Lower lobe of right lung (tissue), 2 donors: ENCODE measurements around the gene LRCH1. TPM values are rescaled to one million over a fixed set of nuclear protein-coding genes. Genes with fewer than 3 reads are reported as not detected.

ENCODE experiments used
- ATAC-seq, 2 donors: fragments of 200-7000 bp; cut with Tn5 transposase; one replicate each; pipeline ENCODE4 v1.9.1; 2020 to 2022; ENCODE audit warnings: mild to moderate bottlenecking in 2 of 2, moderate library complexity in 2 of 2
- DNase-seq: peaks from one replicate; pipeline ENCODE4 v3.0.0-alpha.2; 2020
- H3K27ac ChIP-seq: fragments of 200-600 bp; one replicate; pipeline ENCODE4 v1.8.0; 2022
- H3K27me3 ChIP-seq: fragments of 200-600 bp; one replicate; pipeline ENCODE4 v1.8.0; 2022; ENCODE audit warnings: low read depth
- H3K36me3 ChIP-seq: fragments of 200-600 bp; one replicate; pipeline ENCODE4 v1.8.0; 2022; ENCODE audit warnings: mild to moderate bottlenecking
- H3K4me1 ChIP-seq: fragments of 200-600 bp; one replicate; pipeline ENCODE4 v1.8.0; 2022
- H3K4me3 ChIP-seq: fragments of 200-600 bp; one replicate; pipeline ENCODE4 v1.8.0; 2022; ENCODE audit warnings: mild to moderate bottlenecking
- H3K9me3 ChIP-seq: fragments of 200-600 bp; one replicate; pipeline ENCODE4 v1.8.0; 2022
- CTCF ChIP-seq: fragments of 200-600 bp; IDR thresholded peaks from one replicate; pipeline ENCODE4 v1.8.0; 2022; ENCODE audit warnings: antibody characterized with exemption, mild to moderate bottlenecking
- intact Hi-C: fragments of 100-400 bp; cut with DNase I; formaldehyde crosslinking; loops from one replicate; pipeline ENCODE4 v1.11.0; 2022
- total RNA-seq: library from RNA; stranded (reverse); fragmentation: NEBNext Ultra II Directional; extraction: Animal tissue kit (Norgen Biotek cat#: 25700); gene quantifications from one replicate; pipeline ENCODE4 v1.2.1, GENCODE V29; 2021
- donor health status: DM: no; HTN: yes; CAD: no; lungs with severe emphysema.

The LRCH1 gene
- total RNA-seq, 1 donor from 2014 or later = 25.9 TPM

DNA sequence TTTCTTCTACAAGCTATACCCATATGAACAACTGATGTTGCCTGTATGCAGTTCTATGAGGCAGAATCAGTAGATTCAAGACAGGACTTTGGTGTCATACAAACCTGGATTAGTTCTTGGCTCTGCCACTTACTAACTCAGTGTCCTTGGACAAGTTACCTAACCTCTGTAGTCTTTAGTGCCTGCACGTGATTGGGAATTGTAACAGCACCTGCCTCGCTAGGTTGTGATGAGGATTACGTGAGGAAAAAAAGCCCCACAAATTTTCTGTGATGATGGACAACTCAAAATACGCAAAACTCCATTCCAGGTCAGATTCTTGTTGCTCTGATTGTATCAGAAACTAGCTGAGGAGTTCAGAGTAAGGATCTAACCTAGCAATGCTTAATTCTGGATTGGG is 89.3 kb downstream of the LRCH1 start:
- Histone ChIP-seq H3K36me3 (no peaks in the 10 kb centered on the region), H3K27me3 (no peaks in the 10 kb centered on the region), H3K27ac (no peak overlapping the region), H3K4me1 (peaks cover 53% of the 10 kb centered on the region), H3K4me3 (no peak overlapping the region), H3K9me3 (no peaks in the 10 kb centered on the region)
- ATAC-seq (no peak), DNase-seq (no peak)
- intact Hi-C loops = no loop called here
- TF ChIP-seq CTCF = no peak

GRCh38 chr13:46643165-46643777 is 90.3 kb downstream of the LRCH1 start:
- Histone ChIP-seq H3K4me1 (peaks cover 63% of the 10 kb centered on the region), H3K27ac (no peak overlapping the region), H3K4me3 (no peak overlapping the region), H3K9me3 (no peaks in the 10 kb centered on the region), H3K27me3 (no peaks in the 10 kb centered on the region), H3K36me3 (no peaks in the 10 kb centered on the region)
- intact Hi-C loops = no loop called here
- TF ChIP-seq CTCF = no peak
- DNase-seq (no peak), ATAC-seq (no peak)

- no peaks in the 10 kb centered on the region for H3K36me3 ChIP-seq
- H3K9me3 ChIP-seq = no peaks in the 10 kb centered on the region
- ATAC-seq = no peak
- H3K4me3 ChIP-seq = no peak overlapping the region
- TF ChIP-seq CTCF = no peak
- peaks cover 54% of the 10 kb centered on the region for H3K4me1 ChIP-seq
- H3K27me3 ChIP-seq = no peaks in the 10 kb centered on the region
- intact Hi-C loops = no loop called here
- no peak for DNase-seq
- H3K27ac ChIP-seq = no peak overlapping the region
Observed at GRCh38 chr13:46644816-46645215, 91.8 kb downstream of the LRCH1 start.

DNA sequence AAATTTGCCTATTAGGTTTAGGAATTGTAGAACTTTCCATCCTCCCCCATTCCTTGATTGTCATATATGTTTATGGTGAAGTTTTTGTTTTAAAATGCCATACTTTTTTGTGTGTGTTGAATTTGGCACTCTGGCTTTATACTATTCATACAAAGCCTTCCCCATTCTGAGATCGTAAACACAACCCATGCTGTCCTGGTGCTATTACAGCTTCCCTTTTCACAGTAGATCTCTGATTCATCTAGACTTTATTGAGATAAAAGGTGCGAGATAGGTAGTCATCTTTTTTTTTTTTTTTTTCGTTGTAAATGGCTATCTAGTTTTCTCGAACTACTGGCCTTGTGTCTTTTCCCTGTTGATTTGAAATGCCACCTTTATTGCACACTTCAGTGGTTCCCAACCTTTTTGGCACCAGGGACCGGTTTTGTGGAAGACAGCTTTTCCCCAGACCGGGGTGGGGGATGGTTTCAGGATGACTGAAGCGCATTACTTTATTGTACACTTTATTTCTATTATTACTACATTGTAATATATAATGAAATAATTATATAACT is 94.6 kb downstream of the LRCH1 start:
- intact Hi-C loops = no loop called here
- Histone ChIP-seq H3K36me3 (no peaks in the 10 kb centered on the region), H3K4me1 (peaks cover 30% of the 10 kb centered on the region), H3K27me3 (no peaks in the 10 kb centered on the region), H3K4me3 (no peak overlapping the region), H3K27ac (no peak overlapping the region), H3K9me3 (no peaks in the 10 kb centered on the region)
- TF ChIP-seq CTCF = no peak
- no peak for DNase-seq
- ATAC-seq = no peak

GRCh38 chr13:46648166-46648607 is 95.2 kb downstream of the LRCH1 start:
- intact Hi-C loops = no loop called here
- no peaks in the 10 kb centered on the region for H3K9me3 ChIP-seq
- peaks cover 25% of the 10 kb centered on the region for H3K4me1 ChIP-seq
- no peak for TF ChIP-seq CTCF
- no peaks in the 10 kb centered on the region for H3K36me3 ChIP-seq
- DNase-seq (no peak), ATAC-seq (peak in 1 of 2 donors; percentile 61)
- no peak overlapping the region for H3K27ac ChIP-seq
- H3K4me3 ChIP-seq = no peak overlapping the region
- no peaks in the 10 kb centered on the region for H3K27me3 ChIP-seq
